IPS-20b (cell line): ENCODE results near the gene RFX1.
A peak's percentile ranks its signal among the peaks of the same experiment; 100 is the strongest.
"Not testable (repeated sequence)": the region's sequence is repeated elsewhere in the genome, so short reads cannot be mapped to it uniquely, and the experiment has no call there.

Experiments
- H3K27ac ChIP-seq: one replicate; pipeline ENCODE4 v1.5.1; 2013; ENCODE audit warnings: low read length
- H3K27me3 ChIP-seq: 2 replicates; pipeline ENCODE4 v1.6.1; 2013; ENCODE audit warnings: mild to moderate bottlenecking, low read length, inconsistent platforms; ENCODE audit not compliant: insufficient read depth
- H3K36me3 ChIP-seq: 2 replicates; pipeline ENCODE4 v1.6.1; 2013; ENCODE audit warnings: low read depth, mild to moderate bottlenecking, inconsistent platforms, low read length, moderate library complexity; ENCODE audit not compliant: insufficient read depth
- H3K4me1 ChIP-seq: 2 replicates; pipeline ENCODE4 v1.6.1; 2013; ENCODE audit warnings: mild to moderate bottlenecking, control low read depth, inconsistent platforms, low read length, moderate library complexity; ENCODE audit not compliant: insufficient read depth
- H3K4me3 ChIP-seq: 2 replicates; pipeline ENCODE4 v1.5.1; 2013; ENCODE audit warnings: mild to moderate bottlenecking, low read length, inconsistent platforms
- H3K9ac ChIP-seq: 2 replicates; pipeline ENCODE4 v1.6.1; 2013; ENCODE audit warnings: low read depth, mild to moderate bottlenecking, inconsistent platforms, low read length, moderate library complexity
- H3K9me3 ChIP-seq: 2 replicates; pipeline ENCODE4 v1.6.1; 2013; ENCODE audit warnings: mild to moderate bottlenecking, low read depth, low read length, inconsistent platforms; ENCODE audit not compliant: insufficient read depth

The RFX1 gene

GRCh38 chr19:14006085-14006765, at the start of gene RFX1:
Gene RFX1, minus strand, starts transcription at chr19:14006320. Its CDS starts 12,477 bp downstream, at chr19:13993843.
- no peaks in the 10 kb centered on the region for H3K36me3 ChIP-seq
- peak within 1 kb of the TSS; percentile 73 for H3K4me3 ChIP-seq
- H3K4me1 ChIP-seq = peaks cover 3% of the 10 kb centered on the region; the same call in 1 of the 2 replicates
- H3K27ac ChIP-seq = peak within 1 kb of the TSS; percentile 77
- H3K9me3 ChIP-seq = no peaks in the 10 kb centered on the region
- H3K27me3 ChIP-seq = no peaks in the 10 kb centered on the region
- peak within 1 kb of the TSS; percentile 89 for H3K9ac ChIP-seq

GRCh38 chr19:14055396-14055795, 49.3 kb upstream of the RFX1 start:
- H3K4me3 ChIP-seq = no peak overlapping the region
- H3K27me3 ChIP-seq = peaks cover 33% of the 10 kb centered on the region
- no peaks in the 10 kb centered on the region for H3K9me3 ChIP-seq
- no peak overlapping the region for H3K27ac ChIP-seq
- H3K36me3 ChIP-seq = no peaks in the 10 kb centered on the region
- H3K9ac ChIP-seq = no peak overlapping the region
- H3K4me1 ChIP-seq = no peaks in the 10 kb centered on the region

- peaks cover 31% of the 10 kb centered on the region for H3K27me3 ChIP-seq
- no peaks in the 10 kb centered on the region for H3K4me1 ChIP-seq
- no peak overlapping the region for H3K27ac ChIP-seq
- no peaks in the 10 kb centered on the region for H3K9me3 ChIP-seq
- no peak overlapping the region for H3K9ac ChIP-seq
- H3K4me3 ChIP-seq = no peak overlapping the region
- H3K36me3 ChIP-seq = no peaks in the 10 kb centered on the region
Measured at GRCh38 chr19:14054721-14055120, 48.6 kb upstream of the RFX1 start.

- Histone ChIP-seq H3K4me3 (no peak overlapping the region), H3K9ac (no peak overlapping the region), H3K27me3 (peaks cover 25% of the 10 kb centered on the region), H3K36me3 (no peaks in the 10 kb centered on the region), H3K4me1 (no peaks in the 10 kb centered on the region), H3K9me3 (no peaks in the 10 kb centered on the region), H3K27ac (no peak overlapping the region)
Measured at GRCh38 chr19:14054099-14054498, 48.0 kb upstream of the RFX1 start.

- no peaks in the 10 kb centered on the region for H3K4me1 ChIP-seq
- no peaks in the 10 kb centered on the region for H3K9me3 ChIP-seq
- H3K4me3 ChIP-seq = no peak overlapping the region
- H3K9ac ChIP-seq = no peak overlapping the region
- no peak overlapping the region for H3K27ac ChIP-seq
- H3K27me3 ChIP-seq = peaks cover 19% of the 10 kb centered on the region
- no peaks in the 10 kb centered on the region for H3K36me3 ChIP-seq
Measured at GRCh38 chr19:14053500-14053899, 47.4 kb upstream of the RFX1 start.

- Histone ChIP-seq H3K36me3 (no peaks in the 10 kb centered on the region), H3K27me3 (peaks cover 14% of the 10 kb centered on the region), H3K4me3 (no peak overlapping the region), H3K9me3 (peaks cover 3% of the 10 kb centered on the region; the same call in 1 of the 2 replicates), H3K27ac (no peak overlapping the region), H3K9ac (no peak overlapping the region), H3K4me1 (no peaks in the 10 kb centered on the region)
Measured at GRCh38 chr19:14053032-14053431, 46.9 kb upstream of the RFX1 start.

- Histone ChIP-seq H3K9ac (no peak overlapping the region), H3K36me3 (no peaks in the 10 kb centered on the region), H3K9me3 (peaks cover 3% of the 10 kb centered on the region; the same call in 1 of the 2 replicates), H3K4me1 (no peaks in the 10 kb centered on the region), H3K27me3 (peaks cover 10% of the 10 kb centered on the region), H3K4me3 (no peak overlapping the region), H3K27ac (no peak overlapping the region)
Measured at GRCh38 chr19:14052470-14052869, 46.4 kb upstream of the RFX1 start.

- Histone ChIP-seq H3K27ac (no peak overlapping the region), H3K4me1 (no peaks in the 10 kb centered on the region), H3K4me3 (no peak overlapping the region), H3K9ac (no peak overlapping the region), H3K9me3 (peaks cover 3% of the 10 kb centered on the region; the same call in 1 of the 2 replicates), H3K36me3 (no peaks in the 10 kb centered on the region), H3K27me3 (peaks cover 8% of the 10 kb centered on the region)
Measured at GRCh38 chr19:14051980-14052379, 45.9 kb upstream of the RFX1 start.

- not testable (repeated sequence) for H3K4me3 ChIP-seq, H3K9ac ChIP-seq, H3K36me3 ChIP-seq, H3K9me3 ChIP-seq, H3K4me1 ChIP-seq, H3K27ac ChIP-seq, H3K27me3 ChIP-seq
Measured at GRCh38 chr19:14050961-14051360, 44.8 kb upstream of the RFX1 start.

- no peaks in the 10 kb centered on the region for H3K36me3 ChIP-seq
- no peaks in the 10 kb centered on the region for H3K27me3 ChIP-seq
- no peak overlapping the region for H3K27ac ChIP-seq
- H3K9ac ChIP-seq = no peak overlapping the region
- peaks cover 3% of the 10 kb centered on the region; the same call in 1 of the 2 replicates for H3K9me3 ChIP-seq
- H3K4me3 ChIP-seq = no peak overlapping the region
- H3K4me1 ChIP-seq = no peaks in the 10 kb centered on the region
Measured at GRCh38 chr19:14050512-14050911, 44.4 kb upstream of the RFX1 start.

GRCh38 chr19:14048443-14049153, 42.5 kb upstream of the RFX1 start:
- Histone ChIP-seq H3K27me3 (no peaks in the 10 kb centered on the region), H3K9me3 (peaks cover 3% of the 10 kb centered on the region; the same call in 1 of the 2 replicates), H3K4me1 (no peaks in the 10 kb centered on the region), H3K36me3 (no peaks in the 10 kb centered on the region), H3K27ac (no peak overlapping the region), H3K9ac (no peak overlapping the region), H3K4me3 (no peak overlapping the region)

- not testable (repeated sequence) for H3K27ac ChIP-seq, H3K4me1 ChIP-seq, H3K9me3 ChIP-seq
Measured at GRCh38 chr19:14047866-14048265, 41.7 kb upstream of the RFX1 start.

More at GRCh38 chr19:14047866-14048265, 41.7 kb upstream of the RFX1 start:
- not testable (repeated sequence) for H3K9ac ChIP-seq, H3K36me3 ChIP-seq, H3K27me3 ChIP-seq, H3K4me3 ChIP-seq
